WTC11 (cell line): ENCODE data around the gene LDHB.
"Not testable (repeated sequence)": the region's sequence is repeated elsewhere in the genome, so short reads cannot be mapped to it uniquely, and the experiment has no call there.

Source experiments
- ELF4 ChIP-seq: sonication (generic); formaldehyde crosslinking; IDR thresholded peaks from 2 replicates; pipeline ENCODE4 v1.8.1; 2022; ENCODE audit warnings: low read depth, mild to moderate bottlenecking, moderate library complexity, missing genetic modification reagents
- ESRRA ChIP-seq: sonication (generic); formaldehyde crosslinking; IDR thresholded peaks from 2 replicates; pipeline ENCODE4 v1.8.1; 2022; ENCODE audit warnings: mild to moderate bottlenecking, missing genetic modification reagents, borderline replicate concordance
- ETV6 ChIP-seq: sonication (generic); formaldehyde crosslinking; IDR thresholded peaks from 2 replicates; pipeline ENCODE4 v1.8.1; 2022; ENCODE audit warnings: mild to moderate bottlenecking, missing genetic modification reagents
- NFYB ChIP-seq: sonication (generic); formaldehyde crosslinking; conservative IDR thresholded peaks from 2 replicates; pipeline ENCODE4 v1.8.0; 2022; ENCODE audit warnings: low read depth, missing genetic modification reagents
- OVOL2 ChIP-seq: fragments of 250-450 bp; sonication (Bioruptor Pico); IDR thresholded peaks from 2 replicates; pipeline ENCODE4 v1.9.0; 2021; ENCODE audit warnings: mild to moderate bottlenecking, borderline replicate concordance
- SP1 ChIP-seq: sonication (generic); formaldehyde crosslinking; conservative IDR thresholded peaks from 2 replicates; pipeline ENCODE4 v1.8.1; 2022; ENCODE audit warnings: missing genetic modification reagents
- ZNF121 ChIP-seq: sonication (generic); formaldehyde crosslinking; IDR thresholded peaks from 2 replicates; pipeline ENCODE4 v1.8.0; 2023; ENCODE audit warnings: missing genetic modification reagents
- TF ChIP-seq, protein P1 (sequence below): fragments of 200-600 bp; IDR thresholded peaks from 2 replicates; pipeline ENCODE4 v1.8.0; 2022; ENCODE audit warnings: antibody characterized with exemption
- TF ChIP-seq, protein P2 (sequence below): sonication (generic); formaldehyde crosslinking; IDR thresholded peaks from 2 replicates; pipeline ENCODE4 v1.8.1; 2022; ENCODE audit warnings: low read depth, mild to moderate bottlenecking, moderate library complexity, missing genetic modification reagents, borderline replicate concordance
- TF ChIP-seq, protein P3 (sequence below): sonication (generic); formaldehyde crosslinking; IDR thresholded peaks from 2 replicates; pipeline ENCODE4 v1.8.1; 2023; ENCODE audit warnings: mild to moderate bottlenecking, missing genetic modification reagents, moderate library complexity
- TF ChIP-seq, protein P4 (sequence below): sonication (generic); formaldehyde crosslinking; IDR thresholded peaks from 2 replicates; pipeline ENCODE4 v1.8.1; 2022; ENCODE audit warnings: missing genetic modification reagents, borderline replicate concordance
- TF ChIP-seq, protein P5 (sequence below): sonication (generic); formaldehyde crosslinking; conservative IDR thresholded peaks from 2 replicates; pipeline ENCODE4 v1.8.1; 2022; ENCODE audit warnings: mild to moderate bottlenecking, missing genetic modification reagents

DNA sequence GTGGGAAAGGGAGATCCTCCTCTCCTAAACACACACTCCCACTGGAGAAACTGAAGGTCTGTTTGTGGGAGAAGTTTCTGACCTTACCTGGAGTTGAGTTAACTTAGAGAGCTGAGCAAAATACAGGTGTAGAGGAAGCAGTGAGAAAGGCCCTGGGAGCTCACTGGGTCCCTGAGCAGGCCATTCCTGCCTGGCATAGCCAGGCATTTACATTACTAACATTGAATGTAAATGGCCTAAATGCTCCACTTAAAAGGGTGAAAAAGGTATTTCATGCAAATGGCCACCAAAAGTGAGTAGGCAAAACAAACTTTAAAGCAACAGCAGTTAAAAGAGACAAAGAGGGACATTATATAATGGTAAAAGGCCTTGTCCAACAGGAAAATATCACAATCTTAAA is 62.3 kb downstream of the LDHB start:
- TF ChIP-seq, protein P1, sequence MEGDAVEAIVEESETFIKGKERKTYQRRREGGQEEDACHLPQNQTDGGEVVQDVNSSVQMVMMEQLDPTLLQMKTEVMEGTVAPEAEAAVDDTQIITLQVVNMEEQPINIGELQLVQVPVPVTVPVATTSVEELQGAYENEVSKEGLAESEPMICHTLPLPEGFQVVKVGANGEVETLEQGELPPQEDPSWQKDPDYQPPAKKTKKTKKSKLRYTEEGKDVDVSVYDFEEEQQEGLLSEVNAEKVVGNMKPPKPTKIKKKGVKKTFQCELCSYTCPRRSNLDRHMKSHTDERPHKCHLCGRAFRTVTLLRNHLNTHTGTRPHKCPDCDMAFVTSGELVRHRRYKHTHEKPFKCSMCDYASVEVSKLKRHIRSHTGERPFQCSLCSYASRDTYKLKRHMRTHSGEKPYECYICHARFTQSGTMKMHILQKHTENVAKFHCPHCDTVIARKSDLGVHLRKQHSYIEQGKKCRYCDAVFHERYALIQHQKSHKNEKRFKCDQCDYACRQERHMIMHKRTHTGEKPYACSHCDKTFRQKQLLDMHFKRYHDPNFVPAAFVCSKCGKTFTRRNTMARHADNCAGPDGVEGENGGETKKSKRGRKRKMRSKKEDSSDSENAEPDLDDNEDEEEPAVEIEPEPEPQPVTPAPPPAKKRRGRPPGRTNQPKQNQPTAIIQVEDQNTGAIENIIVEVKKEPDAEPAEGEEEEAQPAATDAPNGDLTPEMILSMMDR: not testable (repeated sequence)
- TF ChIP-seq ETV6 (CRISPR knock-in tag); SP1 (CRISPR knock-in tag); OVOL2 (CRISPR knock-in tag); ESRRA (CRISPR knock-in tag); NFYB; ELF4 (CRISPR knock-in tag); ZNF121 (CRISPR knock-in tag): not testable (repeated sequence)
- TF ChIP-seq, protein P2, sequence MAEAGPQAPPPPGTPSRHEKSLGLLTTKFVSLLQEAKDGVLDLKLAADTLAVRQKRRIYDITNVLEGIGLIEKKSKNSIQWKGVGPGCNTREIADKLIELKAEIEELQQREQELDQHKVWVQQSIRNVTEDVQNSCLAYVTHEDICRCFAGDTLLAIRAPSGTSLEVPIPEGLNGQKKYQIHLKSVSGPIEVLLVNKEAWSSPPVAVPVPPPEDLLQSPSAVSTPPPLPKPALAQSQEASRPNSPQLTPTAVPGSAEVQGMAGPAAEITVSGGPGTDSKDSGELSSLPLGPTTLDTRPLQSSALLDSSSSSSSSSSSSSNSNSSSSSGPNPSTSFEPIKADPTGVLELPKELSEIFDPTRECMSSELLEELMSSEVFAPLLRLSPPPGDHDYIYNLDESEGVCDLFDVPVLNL (CRISPR knock-in tag): not testable (repeated sequence)
- TF ChIP-seq, protein P3, sequence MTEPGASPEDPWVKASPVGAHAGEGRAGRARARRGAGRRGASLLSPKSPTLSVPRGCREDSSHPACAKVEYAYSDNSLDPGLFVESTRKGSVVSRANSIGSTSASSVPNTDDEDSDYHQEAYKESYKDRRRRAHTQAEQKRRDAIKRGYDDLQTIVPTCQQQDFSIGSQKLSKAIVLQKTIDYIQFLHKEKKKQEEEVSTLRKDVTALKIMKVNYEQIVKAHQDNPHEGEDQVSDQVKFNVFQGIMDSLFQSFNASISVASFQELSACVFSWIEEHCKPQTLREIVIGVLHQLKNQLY: not testable (repeated sequence)
- TF ChIP-seq, protein P4, sequence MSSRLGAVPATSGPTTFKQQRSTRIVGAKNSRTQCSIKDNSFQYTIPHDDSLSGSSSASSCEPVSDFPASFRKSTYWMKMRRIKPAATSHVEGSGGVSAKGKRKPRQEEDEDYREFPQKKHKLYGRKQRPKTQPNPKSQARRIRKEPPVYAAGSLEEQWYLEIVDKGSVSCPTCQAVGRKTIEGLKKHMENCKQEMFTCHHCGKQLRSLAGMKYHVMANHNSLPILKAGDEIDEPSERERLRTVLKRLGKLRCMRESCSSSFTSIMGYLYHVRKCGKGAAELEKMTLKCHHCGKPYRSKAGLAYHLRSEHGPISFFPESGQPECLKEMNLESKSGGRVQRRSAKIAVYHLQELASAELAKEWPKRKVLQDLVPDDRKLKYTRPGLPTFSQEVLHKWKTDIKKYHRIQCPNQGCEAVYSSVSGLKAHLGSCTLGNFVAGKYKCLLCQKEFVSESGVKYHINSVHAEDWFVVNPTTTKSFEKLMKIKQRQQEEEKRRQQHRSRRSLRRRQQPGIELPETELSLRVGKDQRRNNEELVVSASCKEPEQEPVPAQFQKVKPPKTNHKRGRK (CRISPR knock-in tag): not testable (repeated sequence)
- TF ChIP-seq, protein P5, sequence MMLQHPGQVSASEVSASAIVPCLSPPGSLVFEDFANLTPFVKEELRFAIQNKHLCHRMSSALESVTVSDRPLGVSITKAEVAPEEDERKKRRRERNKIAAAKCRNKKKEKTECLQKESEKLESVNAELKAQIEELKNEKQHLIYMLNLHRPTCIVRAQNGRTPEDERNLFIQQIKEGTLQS (CRISPR knock-in tag): not testable (repeated sequence)
